Glomerular visceral epithelial cell (primary cell): ENCODE data around the gene DBH.

Source experiments
- DNase-seq: peaks from one replicate; pipeline ENCODE4 v3.0.0-alpha.2; 2016; ENCODE audit errors: extremely low spot score

DBH gene

GRCh38 chr9:133684121-133684935, 48.2 kb downstream of the DBH start:
- no peak for DNase-seq

GRCh38 chr9:133684936-133685361, 48.8 kb downstream of the DBH start:
- no peak for DNase-seq

- DNase-seq, result no peak
Observed at GRCh38 chr9:133685653-133686609, 49.8 kb downstream of the DBH start.

GRCh38 chr9:133686642-133687575, 50.7 kb downstream of the DBH start:
- no peak for DNase-seq

GRCh38 chr9:133687856-133688761, 51.9 kb downstream of the DBH start:
- DNase-seq, result no peak

GRCh38 chr9:133689151-133689763, 53.1 kb downstream of the DBH start:
- no peak for DNase-seq

- DNase-seq, result no peak
Observed at GRCh38 chr9:133690081-133690561, 54.0 kb downstream of the DBH start.

- DNase-seq, result no peak
Observed at GRCh38 chr9:133691191-133691590, 55.0 kb downstream of the DBH start.

GRCh38 chr9:133691626-133692363, 55.6 kb downstream of the DBH start:
- DNase-seq, result no peak

GRCh38 chr9:133692364-133692985, 56.3 kb downstream of the DBH start:
- DNase-seq, result no peak

GRCh38 chr9:133693116-133693515, 57.0 kb downstream of the DBH start:
- DNase-seq, result no peak

- no peak for DNase-seq
Observed at GRCh38 chr9:133693703-133694529, 57.8 kb downstream of the DBH start.

- DNase-seq, result no peak
Observed at GRCh38 chr9:133694686-133695085, 58.5 kb downstream of the DBH start.

- DNase-seq, result no peak
Observed at GRCh38 chr9:133696071-133696472, 59.9 kb downstream of the DBH start.

GRCh38 chr9:133699546-133699945, 63.4 kb downstream of the DBH start:
- no peak for DNase-seq

- no peak for DNase-seq
Observed at GRCh38 chr9:133700819-133701320, 64.7 kb downstream of the DBH start.

GRCh38 chr9:133701321-133701980, 65.3 kb downstream of the DBH start:
- DNase-seq, result no peak
